ENCODE results near the gene RSAD1.
"Not testable (repeated sequence)": the region's sequence is repeated elsewhere in the genome, so short reads cannot be mapped to it uniquely, and the experiment has no call there.

RSAD1 gene

DNA sequence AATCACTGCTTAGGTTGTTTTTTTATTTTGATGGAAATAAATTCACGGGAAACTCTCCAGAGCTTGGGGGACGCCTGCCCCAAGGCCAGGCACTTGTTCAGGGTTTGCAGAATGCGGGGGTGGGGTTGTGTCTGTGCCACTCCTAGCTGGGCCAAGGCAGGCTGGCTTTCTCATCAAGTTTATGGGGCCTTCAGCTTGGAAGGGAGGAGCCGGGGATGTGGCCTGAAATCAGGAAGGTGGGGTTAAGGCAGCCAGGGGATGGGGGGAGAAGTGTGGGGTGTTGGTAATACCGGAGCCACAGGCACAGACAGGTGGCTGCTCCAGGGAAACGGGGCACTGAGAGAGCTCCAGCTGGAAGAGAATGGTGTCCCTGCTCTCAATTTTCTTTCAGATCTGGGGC is 8.2 kb upstream of the RSAD1 start:
- TF ChIP-seq CTCF (IDR thresholded peaks at IDR 0.05; ENCODE audit: insufficient read depth, low read length, poor library complexity, severe bottlenecking), result no peak
- TF ChIP-seq EZH2phosphoT487 (conservative IDR thresholded peaks at IDR 0.05; ENCODE audit: low read length), result no peak
- Histone ChIP-seq H4K20me1 (ENCODE audit: low read depth, low read length) (no peaks in the 10 kb centered on the region), H3K79me2 (ENCODE audit: insufficient read depth, low read length) (no peaks in the 10 kb centered on the region), H3K9ac (ENCODE audit: low read length) (no peak overlapping the region), H3K4me2 (ENCODE audit: low read depth, low read length, poor library complexity, severe bottlenecking) (no peak overlapping the region), H2AFZ (ENCODE audit: low read depth, low read length, severe bottlenecking) (no peak overlapping the region), H3K27me3 (ENCODE audit: low read length) (no peaks in the 10 kb centered on the region), H3K27ac (ENCODE audit: low read depth, low read length) (no peak overlapping the region), H3K9me2 (replicated peaks; ENCODE audit: insufficient read depth, low read length) (no peaks in the 10 kb centered on the region), H3K36me3 (ENCODE audit: low read length) (no peaks in the 10 kb centered on the region), H3F3A (ENCODE audit: insufficient read depth) (no peaks in the 10 kb centered on the region), H3K4me3 (ENCODE audit: insufficient read depth, low read length, poor library complexity, severe bottlenecking) (no peak overlapping the region), H3K9me3 (ENCODE audit: insufficient read depth, low read length) (no peaks in the 10 kb centered on the region)

- Histone ChIP-seq H3K9me2 (replicated peaks; ENCODE audit: insufficient read depth, low read length) (no peaks in the 10 kb centered on the region), H3K27me3 (ENCODE audit: low read length) (no peaks in the 10 kb centered on the region), H3K4me3 (ENCODE audit: insufficient read depth, low read length, poor library complexity, severe bottlenecking) (no peak overlapping the region), H3K9me3 (ENCODE audit: insufficient read depth, low read length) (no peaks in the 10 kb centered on the region), H4K20me1 (ENCODE audit: low read depth, low read length) (no peaks in the 10 kb centered on the region), H3K79me2 (ENCODE audit: insufficient read depth, low read length) (no peaks in the 10 kb centered on the region), H3F3A (ENCODE audit: insufficient read depth) (no peaks in the 10 kb centered on the region), H2AFZ (ENCODE audit: low read depth, low read length, severe bottlenecking) (no peak overlapping the region), H3K9ac (ENCODE audit: low read length) (no peak overlapping the region), H3K36me3 (ENCODE audit: low read length) (no peaks in the 10 kb centered on the region), H3K27ac (ENCODE audit: low read depth, low read length) (no peak overlapping the region), H3K4me2 (ENCODE audit: low read depth, low read length, poor library complexity, severe bottlenecking) (no peak overlapping the region)
- TF ChIP-seq CTCF (IDR thresholded peaks at IDR 0.05; ENCODE audit: insufficient read depth, low read length, poor library complexity, severe bottlenecking) (no peak), EZH2phosphoT487 (conservative IDR thresholded peaks at IDR 0.05; ENCODE audit: low read length) (no peak)
Measured at GRCh38 chr17:50471009-50471905, 7.4 kb upstream of the RSAD1 start.

DNA sequence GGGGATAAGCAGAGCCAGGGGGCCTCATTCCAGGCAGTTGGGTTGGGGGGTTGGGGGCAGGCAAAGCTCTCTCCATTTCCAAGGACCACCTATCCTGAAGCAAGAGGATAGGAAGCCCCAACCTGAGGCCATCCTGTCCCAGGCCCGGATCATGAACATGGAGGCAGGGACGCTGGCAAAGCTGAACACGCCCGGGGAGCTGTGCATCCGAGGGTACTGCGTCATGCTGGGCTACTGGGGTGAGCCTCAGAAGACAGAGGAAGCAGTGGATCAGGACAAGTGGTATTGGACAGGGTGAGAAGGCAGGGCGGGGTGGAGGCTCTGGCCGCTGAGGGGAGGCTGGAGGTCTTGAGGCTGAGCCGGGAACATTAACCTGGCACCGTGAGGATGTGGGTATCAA is 6.4 kb upstream of the RSAD1 start:
- no peaks in the 10 kb centered on the region for H3K9me2 ChIP-seq (replicated peaks; ENCODE audit: insufficient read depth, low read length)
- no peak overlapping the region for H3K27ac ChIP-seq (ENCODE audit: low read depth, low read length)
- H3K9me3 ChIP-seq (ENCODE audit: insufficient read depth, low read length), result no peaks in the 10 kb centered on the region
- no peak overlapping the region for H3K4me3 ChIP-seq (ENCODE audit: insufficient read depth, low read length, poor library complexity, severe bottlenecking)
- no peaks in the 10 kb centered on the region for H3F3A ChIP-seq (ENCODE audit: insufficient read depth)
- H3K4me2 ChIP-seq (ENCODE audit: low read depth, low read length, poor library complexity, severe bottlenecking), result no peak overlapping the region
- H3K9ac ChIP-seq (ENCODE audit: low read length), result no peak overlapping the region
- no peak for TF ChIP-seq CTCF (IDR thresholded peaks at IDR 0.05; ENCODE audit: insufficient read depth, low read length, poor library complexity, severe bottlenecking)
- no peak for TF ChIP-seq EZH2phosphoT487 (conservative IDR thresholded peaks at IDR 0.05; ENCODE audit: low read length)
- H2AFZ ChIP-seq (ENCODE audit: low read depth, low read length, severe bottlenecking), result no peak overlapping the region
- H3K36me3 ChIP-seq (ENCODE audit: low read length), result no peaks in the 10 kb centered on the region
- no peaks in the 10 kb centered on the region for H3K27me3 ChIP-seq (ENCODE audit: low read length)
- H3K79me2 ChIP-seq (ENCODE audit: insufficient read depth, low read length), result no peaks in the 10 kb centered on the region
- no peaks in the 10 kb centered on the region for H4K20me1 ChIP-seq (ENCODE audit: low read depth, low read length)

DNA sequence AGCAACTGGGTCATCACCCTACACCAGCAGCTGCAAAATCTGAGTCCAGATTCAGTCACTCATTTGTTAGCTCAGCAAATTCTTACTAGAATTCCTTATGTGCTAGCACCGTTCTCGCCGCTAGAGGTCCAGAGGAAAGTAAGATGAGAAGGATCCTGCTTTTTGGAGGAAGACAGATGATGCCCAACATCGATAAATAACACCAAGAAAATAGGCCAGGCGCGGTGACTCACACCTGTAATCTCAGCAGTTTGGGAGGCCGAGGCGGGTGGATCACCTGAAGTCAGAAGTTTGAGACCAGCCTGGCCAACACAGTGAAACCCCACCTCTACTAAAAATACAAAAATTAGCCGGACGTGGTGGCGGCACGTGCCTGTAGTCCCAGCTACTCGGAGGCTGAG is 5.9 kb upstream of the RSAD1 start:
- H3K36me3 ChIP-seq (ENCODE audit: low read length); H3K9me3 ChIP-seq (ENCODE audit: insufficient read depth, low read length); H3K9ac ChIP-seq (ENCODE audit: low read length); H3F3A ChIP-seq (ENCODE audit: insufficient read depth); H3K4me2 ChIP-seq (ENCODE audit: low read depth, low read length, poor library complexity, severe bottlenecking); H3K27me3 ChIP-seq (ENCODE audit: low read length); H2AFZ ChIP-seq (ENCODE audit: low read depth, low read length, severe bottlenecking); H3K4me3 ChIP-seq (ENCODE audit: insufficient read depth, low read length, poor library complexity, severe bottlenecking); H4K20me1 ChIP-seq (ENCODE audit: low read depth, low read length); H3K9me2 ChIP-seq (replicated peaks; ENCODE audit: insufficient read depth, low read length); H3K27ac ChIP-seq (ENCODE audit: low read depth, low read length); H3K79me2 ChIP-seq (ENCODE audit: insufficient read depth, low read length): not testable (repeated sequence)
